ENCODE data around the gene ASTN2. TPM values are rescaled to one million over a fixed set of nuclear protein-coding genes. Genes with fewer than 3 reads are reported as not detected.

The ASTN2 gene
- total RNA-seq, 4 donors from 2014 or later, result 3.0 to 7.0 (median 5.2) TPM

- Histone ChIP-seq H3K9me3 (no peaks in the 10 kb centered on the region), H3K4me1 (no peaks in the 10 kb centered on the region), H3K36me3 (no peaks in the 10 kb centered on the region), H3K27ac (no peak overlapping the region), H3K27me3 (peaks cover 2% of the 10 kb centered on the region), H3K4me3 (no peak overlapping the region)
- TF ChIP-seq POLR2AphosphoS5 (IDR thresholded peaks at IDR 0.05) (no peak), POLR2A (IDR thresholded peaks at IDR 0.05) (no peak)
- TF ChIP-seq, protein P1, sequence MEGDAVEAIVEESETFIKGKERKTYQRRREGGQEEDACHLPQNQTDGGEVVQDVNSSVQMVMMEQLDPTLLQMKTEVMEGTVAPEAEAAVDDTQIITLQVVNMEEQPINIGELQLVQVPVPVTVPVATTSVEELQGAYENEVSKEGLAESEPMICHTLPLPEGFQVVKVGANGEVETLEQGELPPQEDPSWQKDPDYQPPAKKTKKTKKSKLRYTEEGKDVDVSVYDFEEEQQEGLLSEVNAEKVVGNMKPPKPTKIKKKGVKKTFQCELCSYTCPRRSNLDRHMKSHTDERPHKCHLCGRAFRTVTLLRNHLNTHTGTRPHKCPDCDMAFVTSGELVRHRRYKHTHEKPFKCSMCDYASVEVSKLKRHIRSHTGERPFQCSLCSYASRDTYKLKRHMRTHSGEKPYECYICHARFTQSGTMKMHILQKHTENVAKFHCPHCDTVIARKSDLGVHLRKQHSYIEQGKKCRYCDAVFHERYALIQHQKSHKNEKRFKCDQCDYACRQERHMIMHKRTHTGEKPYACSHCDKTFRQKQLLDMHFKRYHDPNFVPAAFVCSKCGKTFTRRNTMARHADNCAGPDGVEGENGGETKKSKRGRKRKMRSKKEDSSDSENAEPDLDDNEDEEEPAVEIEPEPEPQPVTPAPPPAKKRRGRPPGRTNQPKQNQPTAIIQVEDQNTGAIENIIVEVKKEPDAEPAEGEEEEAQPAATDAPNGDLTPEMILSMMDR (IDR thresholded peaks at IDR 0.05), result no peak
- no peak for DNase-seq
- 71 to 72% methylated on average over 5 of the region's 5 CpGs for WGBS, 2 donors (ENCODE audit: low coverage in 1 of 2)
- intact Hi-C loops (cut with DNase I; ENCODE audit: low total_unique reads), result no loop called here
- in situ Hi-C loops (cut with MboI; ENCODE audit: low pct_ligation_motif_present in 1 of 4, low pct_unique_long_range_greater_than_20kb in 1 of 4, low sequenced_read_pairs in 3 of 4), result no loop called here
Observed at GRCh38 chr9:117395151-117395650, 19.7 kb downstream of the ASTN2 start.

GRCh38 chr9:117394655-117395054 is 20.2 kb downstream of the ASTN2 start:
- intact Hi-C loops (cut with DNase I; ENCODE audit: low total_unique reads) (no loop called here), in situ Hi-C loops (cut with MboI; ENCODE audit: low pct_ligation_motif_present in 1 of 4, low pct_unique_long_range_greater_than_20kb in 1 of 4, low sequenced_read_pairs in 3 of 4) (no loop called here)

GRCh38 chr9:117392992-117393391 is 21.9 kb downstream of the ASTN2 start:
- H3K4me3 ChIP-seq, result no peak overlapping the region
- no peaks in the 10 kb centered on the region for H3K27me3 ChIP-seq
- in situ Hi-C loops (cut with MboI; ENCODE audit: low pct_ligation_motif_present in 1 of 4, low pct_unique_long_range_greater_than_20kb in 1 of 4, low sequenced_read_pairs in 3 of 4), result no loop called here
- no peak overlapping the region for H3K27ac ChIP-seq
- 57 to 73% methylated on average over 2 of the region's 2 CpGs for WGBS, 2 donors (ENCODE audit: low coverage in 1 of 2)
- intact Hi-C loops (cut with DNase I; ENCODE audit: low total_unique reads), result no loop called here
- no peak for DNase-seq
- H3K9me3 ChIP-seq, result no peaks in the 10 kb centered on the region
- no peaks in the 10 kb centered on the region for H3K4me1 ChIP-seq
- TF ChIP-seq POLR2A (IDR thresholded peaks at IDR 0.05), result no peak
- TF ChIP-seq, protein P1 (IDR thresholded peaks at IDR 0.05), result no peak
- no peak for TF ChIP-seq POLR2AphosphoS5 (IDR thresholded peaks at IDR 0.05)
- no peak for TF ChIP-seq EP300 (IDR thresholded peaks at IDR 0.05; ENCODE audit: low read depth)
- no peaks in the 10 kb centered on the region for H3K36me3 ChIP-seq

More at GRCh38 chr9:117394655-117395054, 20.2 kb downstream of the ASTN2 start:
- no peak for DNase-seq
- no peaks in the 10 kb centered on the region for H3K36me3 ChIP-seq
- H3K4me1 ChIP-seq, result no peaks in the 10 kb centered on the region
- H3K9me3 ChIP-seq, result no peaks in the 10 kb centered on the region
- no peak overlapping the region for H3K4me3 ChIP-seq
- 57 to 59% methylated on average over 2 to 4 of the region's 4 CpGs for whole genome bisulfite sequencing, 2 donors (ENCODE audit: low coverage in 1 of 2)
- TF ChIP-seq, protein P1 (IDR thresholded peaks at IDR 0.05), result no peak
- TF ChIP-seq POLR2AphosphoS5 (IDR thresholded peaks at IDR 0.05) (no peak), POLR2A (IDR thresholded peaks at IDR 0.05) (no peak), EP300 (IDR thresholded peaks at IDR 0.05; ENCODE audit: low read depth) (no peak)
- no peak overlapping the region for H3K27ac ChIP-seq
- no peaks in the 10 kb centered on the region for H3K27me3 ChIP-seq

DNA sequence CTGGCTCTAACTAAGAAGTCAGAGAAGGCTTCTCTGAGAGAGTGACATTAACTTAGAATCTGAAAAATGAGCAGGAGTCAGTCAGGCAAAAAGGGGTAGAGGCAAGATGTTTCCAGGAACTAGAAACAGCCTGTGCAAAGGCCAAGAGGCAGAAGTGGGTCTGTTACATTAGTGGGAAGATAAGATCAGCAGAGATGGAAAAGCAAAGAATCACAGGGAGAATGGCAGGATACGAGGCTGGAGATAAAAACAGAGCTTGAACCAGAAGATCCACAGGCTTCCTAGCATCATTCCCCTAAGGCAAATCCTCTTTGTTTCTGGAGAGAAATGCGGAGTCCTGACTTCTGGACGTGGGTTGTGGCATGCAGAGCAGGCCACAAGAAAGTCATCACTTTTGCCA is 27.4 kb downstream of the ASTN2 start:
- Histone ChIP-seq H3K4me1 (no peaks in the 10 kb centered on the region), H3K27me3 (no peaks in the 10 kb centered on the region), H3K36me3 (no peaks in the 10 kb centered on the region), H3K9me3 (no peaks in the 10 kb centered on the region), H3K27ac (no peak overlapping the region), H3K4me3 (no peak overlapping the region)
- no peak for DNase-seq
- intact Hi-C loops (cut with DNase I; ENCODE audit: low total_unique reads), result no loop called here
- in situ Hi-C loops (cut with MboI; ENCODE audit: low pct_ligation_motif_present in 1 of 4, low pct_unique_long_range_greater_than_20kb in 1 of 4, low sequenced_read_pairs in 3 of 4), result no loop called here
- 57 to 68% methylated on average over 1 to 3 of the region's 3 CpGs for WGBS, 2 donors (ENCODE audit: low coverage in 1 of 2)
- TF ChIP-seq POLR2A (IDR thresholded peaks at IDR 0.05) (no peak), POLR2AphosphoS5 (IDR thresholded peaks at IDR 0.05) (no peak), EP300 (IDR thresholded peaks at IDR 0.05; ENCODE audit: low read depth) (no peak)
- TF ChIP-seq, protein P1 (IDR thresholded peaks at IDR 0.05), result no peak

Measured in transverse colon (tissue), 4 donors.